Measurements from ENCODE around the gene BUB3.

DNA sequence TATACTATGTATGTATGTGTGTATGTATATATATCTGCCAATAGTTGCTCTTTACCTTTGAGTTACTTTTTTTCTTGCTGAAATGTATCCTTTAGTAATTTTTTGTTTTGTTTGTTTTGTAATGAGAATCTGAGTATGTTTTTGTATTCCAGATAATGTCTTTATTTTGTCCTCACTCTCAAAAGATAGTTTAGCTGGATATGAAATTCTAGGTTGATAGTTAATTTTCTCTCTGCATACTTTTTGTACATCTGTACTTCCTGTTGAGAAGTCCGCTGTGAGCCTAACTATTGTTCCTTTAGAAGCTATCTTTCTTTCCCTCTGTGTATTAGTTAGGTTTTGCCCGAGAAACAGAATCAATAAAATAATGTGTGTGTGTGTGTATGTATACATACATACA, 29.5 kb downstream of the BUB3 start:
- TF ChIP-seq FOXP2 (optimal IDR thresholded peaks at IDR 0.05; ENCODE audit: borderline replicate concordance, extremely low read depth, extremely low read length, insufficient read depth) (no peak), SIN3A (IDR thresholded peaks at IDR 0.05; ENCODE audit: borderline replicate concordance, insufficient read depth, low read length) (no peak), POLR2AphosphoS5 (IDR thresholded peaks at IDR 0.05; ENCODE audit: low read depth, low read length) (no peak)
- TF ChIP-seq, protein P1, sequence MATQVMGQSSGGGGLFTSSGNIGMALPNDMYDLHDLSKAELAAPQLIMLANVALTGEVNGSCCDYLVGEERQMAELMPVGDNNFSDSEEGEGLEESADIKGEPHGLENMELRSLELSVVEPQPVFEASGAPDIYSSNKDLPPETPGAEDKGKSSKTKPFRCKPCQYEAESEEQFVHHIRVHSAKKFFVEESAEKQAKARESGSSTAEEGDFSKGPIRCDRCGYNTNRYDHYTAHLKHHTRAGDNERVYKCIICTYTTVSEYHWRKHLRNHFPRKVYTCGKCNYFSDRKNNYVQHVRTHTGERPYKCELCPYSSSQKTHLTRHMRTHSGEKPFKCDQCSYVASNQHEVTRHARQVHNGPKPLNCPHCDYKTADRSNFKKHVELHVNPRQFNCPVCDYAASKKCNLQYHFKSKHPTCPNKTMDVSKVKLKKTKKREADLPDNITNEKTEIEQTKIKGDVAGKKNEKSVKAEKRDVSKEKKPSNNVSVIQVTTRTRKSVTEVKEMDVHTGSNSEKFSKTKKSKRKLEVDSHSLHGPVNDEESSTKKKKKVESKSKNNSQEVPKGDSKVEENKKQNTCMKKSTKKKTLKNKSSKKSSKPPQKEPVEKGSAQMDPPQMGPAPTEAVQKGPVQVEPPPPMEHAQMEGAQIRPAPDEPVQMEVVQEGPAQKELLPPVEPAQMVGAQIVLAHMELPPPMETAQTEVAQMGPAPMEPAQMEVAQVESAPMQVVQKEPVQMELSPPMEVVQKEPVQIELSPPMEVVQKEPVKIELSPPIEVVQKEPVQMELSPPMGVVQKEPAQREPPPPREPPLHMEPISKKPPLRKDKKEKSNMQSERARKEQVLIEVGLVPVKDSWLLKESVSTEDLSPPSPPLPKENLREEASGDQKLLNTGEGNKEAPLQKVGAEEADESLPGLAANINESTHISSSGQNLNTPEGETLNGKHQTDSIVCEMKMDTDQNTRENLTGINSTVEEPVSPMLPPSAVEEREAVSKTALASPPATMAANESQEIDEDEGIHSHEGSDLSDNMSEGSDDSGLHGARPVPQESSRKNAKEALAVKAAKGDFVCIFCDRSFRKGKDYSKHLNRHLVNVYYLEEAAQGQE (IDR thresholded peaks at IDR 0.05; ENCODE audit: insufficient read depth in 1 of 2, low read depth in 2 of 2, low read length in 2 of 2): no peak
